ENCODE measurements around the gene SLC17A7. TPM values are rescaled to one million over a fixed set of nuclear protein-coding genes. Genes with fewer than 3 reads are reported as not detected.

Gene SLC17A7
- total and polyA plus RNA-seq, 2 of the 13 experiments (the other 11 are each of a cell fraction or from before 2014, with no cell fraction given), result 0.32 TPM; not detected in 1

GRCh38 chr19:49442771-49443365 is 1.5 kb upstream of the SLC17A7 start:
- Histone ChIP-seq H3K36me3 (replicated peaks in 1 of 2; ENCODE audit: control insufficient read depth in 1 of 2, insufficient read depth in 2 of 2, low read length in 2 of 2) (peaks cover 0 to 10% of the 10 kb centered on the region in 2 experiments; a peak in 3 of 5 replicates), H2AFZ (ENCODE audit: low read length) (no peak overlapping the region), H4K20me1 (ENCODE audit: insufficient read depth, low read length) (peaks cover 5% of the 10 kb centered on the region; the same call in 1 of the 2 replicates), H3K27ac (ENCODE audit: extremely low read length, insufficient read depth, low read length) (peak overlapping the region; percentile 72), H3K9ac (ENCODE audit: insufficient read depth, low read depth, low read length) (peak overlapping the region; percentile 76), H3K79me2 (ENCODE audit: insufficient read depth, low read length) (no peaks in the 10 kb centered on the region), H3K4me2 (ENCODE audit: low read depth, low read length) (peak overlapping the region; percentile 90), H3K4me1 (ENCODE audit: insufficient read depth, low read length) (peaks cover 27% of the 10 kb centered on the region), H3K9me3 (ENCODE audit: low read length) (no peaks in the 10 kb centered on the region), H3K4me3 (replicated peaks in 1 of 3; ENCODE audit: insufficient read depth in 1 of 3, low read depth in 2 of 3, low read length in 3 of 3) (peak overlapping the region; percentile 70 to 76 (median 74)), H3K27me3 (ENCODE audit: control insufficient read depth in 1 of 2, insufficient read depth in 2 of 2, low read length in 2 of 2) (peaks cover 7 to 44% of the 10 kb centered on the region in 2 experiments; a peak in 4 of 5 replicates)
- ATAC-seq (peak; percentile 84), DNase-seq (ENCODE audit: low spot score) (peak; percentile 86), FAIRE-seq (no peak)
- ChIA-PET CTCF (ENCODE audit: low intra/inter-chr PET ratio, low total read pairs) (interaction anchor here (1.4 to 2.3 kb wide), 3 partner anchors 33 to 177 kb away, joined by 3 to 45 read pairs (median 5); no protein-coding TSS in a partner anchor), POLR2A (interaction anchor here (1.0 to 2.1 kb wide), 5 partner anchors 9 to 82 kb away, joined by 3 to 21 read pairs (median 3); partner anchors contain the start of genes ALDH16A1 and PIH1D1)
- no TSS peak for BruUV-seq (replicated peaks)
- intact Hi-C loops (cut with micrococcal nuclease; ENCODE audit: unreplicated experiment), result loop anchor here (1.0 kb wide), 1 partner anchor 51 kb away; no protein-coding TSS in a partner anchor
- in situ Hi-C loops (cut with HindIII; ENCODE audit: extremely low pct_ligation_motif_present, low pct_unique_long_range_greater_than_20kb), result no loop called here
- WGBS (ENCODE audit: low lambda C conversion rate), result 3% methylated on average over 24 of the region's 43 CpGs
- TF ChIP-seq REST (IDR thresholded peaks at IDR 0.05; ENCODE audit: borderline replicate concordance in 1 of 2, low read depth in 1 of 2, low read length in 2 of 2) (no peak), ZBTB3 (CRISPR knock-in tag; IDR thresholded peaks at IDR 0.05; ENCODE audit: borderline replicate concordance, low read depth) (0 out of 2 replicates have a peak, but pooled peaks have one; percentile 42), RARG (CRISPR knock-in tag; IDR thresholded peaks at IDR 0.05; ENCODE audit: low read depth) (no peak), ZNF256 (CRISPR knock-in tag; conservative IDR thresholded peaks at IDR 0.05) (no peak), SMC3 (IDR thresholded peaks at IDR 0.05; ENCODE audit: low read length) (no peak), ARID4A (CRISPR knock-in tag; IDR thresholded peaks at IDR 0.05; ENCODE audit: borderline replicate concordance) (no peak), HES4 (CRISPR knock-in tag; IDR thresholded peaks at IDR 0.05; ENCODE audit: borderline replicate concordance) (peak; percentile 96; the same call in 1 of the 2 replicates), ZNF136 (CRISPR knock-in tag; IDR thresholded peaks at IDR 0.05; ENCODE audit: low read depth) (no peak), ZNF12 (CRISPR knock-in tag; IDR thresholded peaks at IDR 0.05) (no peak), ZNF660 (CRISPR knock-in tag; IDR thresholded peaks at IDR 0.05; ENCODE audit: borderline replicate concordance, low read depth) (no peak), NR1H2 (CRISPR knock-in tag; IDR thresholded peaks at IDR 0.05; ENCODE audit: borderline replicate concordance, low read depth) (0 out of 2 replicates have a peak, but pooled peaks have one; percentile 2), PREB (CRISPR knock-in tag; IDR thresholded peaks at IDR 0.05) (no peak), ZNF709 (CRISPR knock-in tag; IDR thresholded peaks at IDR 0.05) (peak; percentile 47; the same call in 1 of the 2 replicates)
